ENCODE measurements around the gene C22orf15.

The C22orf15 gene

GRCh38 chr22:23751441-23751996 lies 11.3 kb upstream of the C22orf15 start:
- no peak for DNase-seq

GRCh38 chr22:23752090-23752691 lies 10.6 kb upstream of the C22orf15 start:
- no peak for DNase-seq

GRCh38 chr22:23752750-23753149 lies 10.0 kb upstream of the C22orf15 start:
- DNase-seq: no peak

GRCh38 chr22:23753385-23753784 lies 9.4 kb upstream of the C22orf15 start:
- DNase-seq: no peak

- DNase-seq: no peak
These were observed 8.4 kb upstream of the C22orf15 start, which contains the start of gene VPREB3 for GRCh38 chr22:23754220-23754919. VPREB3 (minus strand) TSS chr22:23754425; CDS start chr22:23754363, 62 bp downstream.

- DNase-seq: no peak
These were observed 7.7 kb upstream of the C22orf15 start for GRCh38 chr22:23754980-23755636.

- no peak for DNase-seq
These were observed 7.1 kb upstream of the C22orf15 start for GRCh38 chr22:23755711-23756110.

- no peak for DNase-seq
These were observed 5.9 kb upstream of the C22orf15 start for GRCh38 chr22:23756891-23757290.

- DNase-seq: no peak
These were observed 3.2 kb upstream of the C22orf15 start for GRCh38 chr22:23759566-23759965.

GRCh38 chr22:23760056-23760455 lies 2.7 kb upstream of the C22orf15 start:
- no peak for DNase-seq

- no peak for DNase-seq
These were observed 772 bp downstream of the C22orf15 start for GRCh38 chr22:23763579-23763945.

GRCh38 chr22:23763954-23764353 lies 1.2 kb downstream of the C22orf15 start:
- DNase-seq: no peak

GRCh38 chr22:23764899-23765881 lies 2.4 kb downstream of the C22orf15 start:
- DNase-seq: no peak

- DNase-seq: no peak
These were observed 4.5 kb downstream of the C22orf15 start for GRCh38 chr22:23767303-23767672.

GRCh38 chr22:23767673-23768548 lies 5.1 kb downstream of the C22orf15 start, which contains the start of gene CHCHD10:
CHCHD10 (minus strand) TSS chr22:23767972; CDS start chr22:23767874, 98 bp downstream.
- DNase-seq: peak; percentile 77 to 80

- peak; percentile 50 to 60 for DNase-seq
These were observed 6.7 kb downstream of the C22orf15 start for GRCh38 chr22:23769321-23769965.

GRCh38 chr22:23772315-23772648 lies 9.5 kb downstream of the C22orf15 start:
- no peak for DNase-seq

GRCh38 chr22:23772649-23773473 lies 10.1 kb downstream of the C22orf15 start, which contains the start of gene MMP11:
MMP11 (plus strand) TSS chr22:23772849; CDS start chr22:23772871, 22 bp downstream.
- peak in 1 of 2 experiments; percentile 26 for DNase-seq

- DNase-seq: no peak
These were observed 10.8 kb downstream of the C22orf15 start for GRCh38 chr22:23773483-23774113.

Measured in SHP77 (cell line).